HEK293 (cell line): ENCODE measurements around the gene MBD6.

ENCODE experiments used
- AEBP2 ChIP-seq: fragments of 450-650 bp; formaldehyde crosslinking; IDR thresholded peaks from 2 replicates; pipeline ENCODE4 v1.5.1; 2016; ENCODE audit warnings: missing biosample characterization, missing genetic modification characterization, borderline replicate concordance
- HOXA7 ChIP-seq: sonication (generic); formaldehyde crosslinking; IDR thresholded peaks from 2 replicates; pipeline ENCODE4 v1.8.1; 2022; ENCODE audit warnings: missing genetic modification reagents, borderline replicate concordance
- KLF17 ChIP-seq: fragments of 450-650 bp; formaldehyde crosslinking; IDR thresholded peaks from 2 replicates; pipeline ENCODE4 v1.5.1; 2016; ENCODE audit warnings: missing biosample characterization, missing genetic modification characterization
- PRDM2 ChIP-seq: fragments of 450-650 bp; formaldehyde crosslinking; IDR thresholded peaks from 2 replicates; pipeline ENCODE4 v1.5.1; 2016; ENCODE audit warnings: missing biosample characterization, missing genetic modification characterization, borderline replicate concordance
- SALL2 ChIP-seq: fragments of 450-650 bp; formaldehyde crosslinking; IDR thresholded peaks from 2 replicates; pipeline ENCODE4 v1.5.0; 2017; ENCODE audit warnings: missing biosample characterization, mild to moderate bottlenecking, missing genetic modification characterization, borderline replicate concordance
- SP2 ChIP-seq: fragments of 450-650 bp; formaldehyde crosslinking; IDR thresholded peaks from 2 replicates; pipeline ENCODE4 v1.5.1; 2016; ENCODE audit warnings: missing biosample characterization, missing genetic modification characterization
- YY1 ChIP-seq: fragments of 450-650 bp; formaldehyde crosslinking; IDR thresholded peaks from 2 replicates; pipeline ENCODE4 v1.5.1; 2018; ENCODE audit warnings: missing biosample characterization, missing genetic modification characterization
- ZBTB1 ChIP-seq: fragments of 450-650 bp; formaldehyde crosslinking; IDR thresholded peaks from 2 replicates; pipeline ENCODE4 v1.5.1; 2016; ENCODE audit warnings: missing biosample characterization, missing genetic modification characterization
- ZBTB21 ChIP-seq: fragments of 450-650 bp; formaldehyde crosslinking; IDR thresholded peaks from 2 replicates; pipeline ENCODE4 v1.5.1; 2017; ENCODE audit warnings: missing biosample characterization, missing genetic modification characterization
- ZFP3 ChIP-seq: fragments of 450-650 bp; formaldehyde crosslinking; IDR thresholded peaks from 2 replicates; pipeline ENCODE4 v1.5.1; 2016; ENCODE audit warnings: low read depth, missing biosample characterization, missing genetic modification characterization
- ZNF10 ChIP-seq: fragments of 450-650 bp; formaldehyde crosslinking; IDR thresholded peaks from 2 replicates; pipeline ENCODE4 v1.5.1; 2017; ENCODE audit warnings: missing biosample characterization, missing genetic modification characterization
- ZNF146 ChIP-seq: fragments of 450-650 bp; formaldehyde crosslinking; IDR thresholded peaks from 2 replicates; pipeline ENCODE4 v1.5.1; 2016; ENCODE audit warnings: missing biosample characterization, missing genetic modification characterization
- ZNF157 ChIP-seq: fragments of 450-650 bp; formaldehyde crosslinking; IDR thresholded peaks from 2 replicates; pipeline ENCODE4 v1.5.1; 2016; ENCODE audit warnings: missing biosample characterization, missing genetic modification characterization
- ZNF169 ChIP-seq: fragments of 450-650 bp; formaldehyde crosslinking; IDR thresholded peaks from 2 replicates; pipeline ENCODE4 v1.5.1; 2016; ENCODE audit warnings: missing biosample characterization, missing genetic modification characterization
- ZNF223 ChIP-seq: fragments of 450-650 bp; formaldehyde crosslinking; IDR thresholded peaks from 2 replicates; pipeline ENCODE4 v1.5.1; 2016; ENCODE audit warnings: missing biosample characterization, missing genetic modification characterization
- ZNF311 ChIP-seq: fragments of 450-650 bp; formaldehyde crosslinking; IDR thresholded peaks from 2 replicates; pipeline ENCODE4 v1.5.1; 2017; ENCODE audit warnings: missing biosample characterization, missing genetic modification characterization, borderline replicate concordance
- ZNF324 ChIP-seq: fragments of 450-650 bp; formaldehyde crosslinking; IDR thresholded peaks from 2 replicates; pipeline ENCODE4 v1.5.1; 2016; ENCODE audit warnings: missing biosample characterization, missing genetic modification characterization
- ZNF394 ChIP-seq: fragments of 450-650 bp; formaldehyde crosslinking; IDR thresholded peaks from 2 replicates; pipeline ENCODE4 v1.5.1; 2016; ENCODE audit warnings: missing biosample characterization, missing genetic modification characterization, mild to moderate bottlenecking, moderate library complexity, borderline replicate concordance
- ZNF48 ChIP-seq: fragments of 450-650 bp; formaldehyde crosslinking; IDR thresholded peaks from 2 replicates; pipeline ENCODE4 v1.5.1; 2016; ENCODE audit warnings: missing biosample characterization, missing genetic modification characterization
- ZNF514 ChIP-seq: fragments of 450-650 bp; formaldehyde crosslinking; IDR thresholded peaks from 2 replicates; pipeline ENCODE4 v1.5.1; 2016; ENCODE audit warnings: missing biosample characterization, missing genetic modification characterization
- ZNF544 ChIP-seq: fragments of 450-650 bp; formaldehyde crosslinking; IDR thresholded peaks from 2 replicates; pipeline ENCODE4 v1.5.0; 2017; ENCODE audit warnings: missing biosample characterization, missing genetic modification characterization
- ZNF580 ChIP-seq: fragments of 450-650 bp; formaldehyde crosslinking; IDR thresholded peaks from 2 replicates; pipeline ENCODE4 v1.5.1; 2016; ENCODE audit warnings: missing biosample characterization, missing genetic modification characterization
- ZNF624 ChIP-seq: fragments of 450-650 bp; formaldehyde crosslinking; IDR thresholded peaks from 2 replicates; pipeline ENCODE4 v1.5.1; 2017; ENCODE audit warnings: missing biosample characterization, missing genetic modification characterization
- ZNF677 ChIP-seq: fragments of 450-650 bp; IDR thresholded peaks from 2 replicates; pipeline ENCODE4 v1.5.0; 2018; ENCODE audit warnings: missing biosample characterization, mild to moderate bottlenecking, missing genetic modification characterization, moderate library complexity
- ZNF692 ChIP-seq: fragments of 450-650 bp; formaldehyde crosslinking; IDR thresholded peaks from 2 replicates; pipeline ENCODE4 v1.5.1; 2016; ENCODE audit warnings: missing biosample characterization, missing genetic modification characterization
- ZNF768 ChIP-seq: fragments of 450-650 bp; formaldehyde crosslinking; IDR thresholded peaks from 2 replicates; pipeline ENCODE4 v1.5.1; 2018; ENCODE audit warnings: missing biosample characterization, mild to moderate bottlenecking, missing genetic modification characterization
- ZNF792 ChIP-seq: fragments of 450-650 bp; formaldehyde crosslinking; IDR thresholded peaks from 2 replicates; pipeline ENCODE4 v1.5.1; 2016; ENCODE audit warnings: missing biosample characterization, missing genetic modification characterization
- ZNF843 ChIP-seq: fragments of 450-650 bp; formaldehyde crosslinking; IDR thresholded peaks from 2 replicates; pipeline ENCODE4 v1.5.1; 2016; ENCODE audit warnings: missing biosample characterization, missing genetic modification characterization

The MBD6 gene

GRCh38 chr12:57522011-57522886, at the start of gene MBD6 (continued):
- TF ChIP-seq ZNF580 (tag by site-specific recombination) (peak; percentile 67), ZNF792 (tag by site-specific recombination) (no peak), YY1 (tag by site-specific recombination) (no peak), SP2 (tag by site-specific recombination) (peak; percentile 75), ZNF324 (tag by site-specific recombination) (peak; percentile 74; the same call in 1 of the 2 replicates), ZNF544 (tag by site-specific recombination) (no peak), ZNF48 (no peak), ZBTB21 (tag by site-specific recombination) (0 out of 2 replicates have a peak, but pooled peaks have one; percentile 15), HOXA7 (CRISPR knock-in tag) (no peak), ZNF311 (tag by site-specific recombination) (no peak), ZNF394 (tag by site-specific recombination) (peak; percentile 86), ZNF514 (tag by site-specific recombination) (no peak), ZNF843 (tag by site-specific recombination) (peak; percentile 60), KLF17 (tag by site-specific recombination) (peak; percentile 91; the same call in 1 of the 2 replicates), ZNF692 (tag by site-specific recombination) (peak; percentile 57; the same call in 1 of the 2 replicates), ZNF768 (no peak), ZNF624 (tag by site-specific recombination) (no peak), ZNF223 (no peak), ZNF10 (no peak; the same call in 1 of the 2 replicates), AEBP2 (tag by site-specific recombination) (no peak), PRDM2 (no peak), ZNF169 (tag by site-specific recombination) (no peak), ZNF157 (tag by site-specific recombination) (no peak), SALL2 (tag by site-specific recombination) (no peak), ZNF146 (no peak), ZBTB1 (peak; percentile 77), ZFP3 (tag by site-specific recombination) (no peak), ZNF677 (no peak)
